ENCODE data around the gene IL10RB. TPM values are rescaled to one million over a fixed set of nuclear protein-coding genes. Genes with fewer than 3 reads are reported as not detected.

IL10RB gene
- total and polyA plus RNA-seq, 2 of the 4 experiments (the other 2 are of a cell fraction): 20.1 to 45.2 TPM

DNA sequence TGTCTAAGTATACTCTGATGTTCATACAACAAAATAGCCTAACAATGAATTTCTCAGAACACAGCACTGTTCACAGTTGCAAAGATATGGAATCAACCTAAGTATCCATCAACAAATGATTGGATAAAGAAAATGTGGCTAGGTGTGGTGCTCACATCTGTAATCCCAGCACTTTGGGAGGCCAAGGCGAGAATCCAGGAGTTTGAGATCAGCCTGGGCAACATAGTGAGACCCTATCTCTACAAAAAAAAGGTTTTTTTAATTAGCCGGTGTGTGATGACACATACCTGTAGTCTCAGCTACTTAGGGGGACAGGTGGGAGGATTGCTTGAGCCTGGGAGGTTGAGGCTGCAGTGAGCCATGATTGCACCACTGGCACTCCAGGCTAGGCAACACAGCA lies 25.8 kb upstream of the IL10RB start:
- Histone ChIP-seq H2BK120ac (ENCODE audit: low read depth, low read length) (no peak overlapping the region), H3K4me1 (ENCODE audit: control insufficient read depth, insufficient read depth, low read length) (peaks cover 4% of the 10 kb centered on the region), H2BK20ac (ENCODE audit: low read depth, low read length) (no peak overlapping the region), H3K4me2 (ENCODE audit: low read depth, low read length) (no peak overlapping the region), H2AK5ac (ENCODE audit: low read depth, low read length) (no peak overlapping the region), H3K4ac (ENCODE audit: low read depth, low read length) (no peak overlapping the region), H3K27ac (ENCODE audit: insufficient read depth, low read length) (no peak overlapping the region), H3K14ac (replicated peaks; ENCODE audit: low read depth, low read length) (no peak overlapping the region), H3K9me1 (ENCODE audit: insufficient read depth, low read length) (peaks cover 7% of the 10 kb centered on the region; the same call in 1 of the 2 replicates), H2BK15ac (ENCODE audit: low read depth, low read length) (no peak overlapping the region), H3K18ac (ENCODE audit: low read depth, low read length) (no peak overlapping the region), H2AK9ac (replicated peaks; ENCODE audit: low read depth, low read length, poor library complexity) (no peak overlapping the region), H4K8ac (ENCODE audit: low read depth in 2 of 2, low read length in 2 of 2) (no peak overlapping the region), H3K4me3 (ENCODE audit: insufficient read depth, low read depth, low read length) (no peak overlapping the region), H3K9me3 (ENCODE audit: control insufficient read depth, insufficient read depth, low read length) (no peaks in the 10 kb centered on the region), H3K23ac (ENCODE audit: low read depth, low read length) (no peak overlapping the region), H3K56ac (ENCODE audit: extremely low read depth, insufficient read depth, low read length) (no peak overlapping the region), H3K79me1 (ENCODE audit: low read depth in 1 of 2, low read length in 2 of 2) (peaks cover 15 to 23% of the 10 kb centered on the region in 2 experiments), H3K27me3 (ENCODE audit: control insufficient read depth, insufficient read depth, low read length) (no peaks in the 10 kb centered on the region), H4K91ac (ENCODE audit: insufficient read depth, low read depth, low read length) (no peak overlapping the region), H4K5ac (ENCODE audit: low read depth, low read length) (no peak overlapping the region), H4K20me1 (ENCODE audit: insufficient read depth, low read length) (peaks cover 10% of the 10 kb centered on the region; the same call in 1 of the 2 replicates), H2BK5ac (ENCODE audit: low read depth, low read length, poor library complexity, severe bottlenecking) (no peak overlapping the region), H2AFZ (replicated peaks; ENCODE audit: low read length, poor library complexity) (no peak overlapping the region), H3K9ac (ENCODE audit: low read depth, low read length) (no peak overlapping the region), H3K36me3 (ENCODE audit: control insufficient read depth, insufficient read depth, low read length) (peaks cover 7% of the 10 kb centered on the region)
- in situ Hi-C loops (cut with MboI; ENCODE audit: low sequenced_read_pairs) (no loop called here), dilution Hi-C loops (cut with HindIII; ENCODE audit: low sequenced_read_pairs, unreplicated experiment) (no loop called here), intact Hi-C loops (cut with micrococcal nuclease) (no loop called here)
- ChIA-PET CTCF (interaction anchor here (0.5 kb wide), 1 partner anchor 557 kb away, joined by 4 read pairs; no protein-coding TSS in a partner anchor), POLR2A (ENCODE audit: unreplicated experiment) (no interaction called here)
- TF ChIP-seq, protein P1, sequence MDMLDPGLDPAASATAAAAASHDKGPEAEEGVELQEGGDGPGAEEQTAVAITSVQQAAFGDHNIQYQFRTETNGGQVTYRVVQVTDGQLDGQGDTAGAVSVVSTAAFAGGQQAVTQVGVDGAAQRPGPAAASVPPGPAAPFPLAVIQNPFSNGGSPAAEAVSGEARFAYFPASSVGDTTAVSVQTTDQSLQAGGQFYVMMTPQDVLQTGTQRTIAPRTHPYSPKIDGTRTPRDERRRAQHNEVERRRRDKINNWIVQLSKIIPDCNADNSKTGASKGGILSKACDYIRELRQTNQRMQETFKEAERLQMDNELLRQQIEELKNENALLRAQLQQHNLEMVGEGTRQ (IDR thresholded peaks at IDR 0.05; ENCODE audit: low read depth, low read length): no peak
- no peak for TF ChIP-seq BHLHE40 (IDR thresholded peaks at IDR 0.05; ENCODE audit: low read depth, low read length)
- no peak for TF ChIP-seq CHD1 (IDR thresholded peaks at IDR 0.05; ENCODE audit: low read depth, low read length)
- TF ChIP-seq RAD21 (IDR thresholded peaks at IDR 0.05; ENCODE audit: low read length): no peak
- TF ChIP-seq SMC3 (IDR thresholded peaks at IDR 0.05; ENCODE audit: low read depth, low read length): no peak
- no peak for TF ChIP-seq MAFK (IDR thresholded peaks at IDR 0.05; ENCODE audit: low read depth, low read length)
- TF ChIP-seq, protein P2, sequence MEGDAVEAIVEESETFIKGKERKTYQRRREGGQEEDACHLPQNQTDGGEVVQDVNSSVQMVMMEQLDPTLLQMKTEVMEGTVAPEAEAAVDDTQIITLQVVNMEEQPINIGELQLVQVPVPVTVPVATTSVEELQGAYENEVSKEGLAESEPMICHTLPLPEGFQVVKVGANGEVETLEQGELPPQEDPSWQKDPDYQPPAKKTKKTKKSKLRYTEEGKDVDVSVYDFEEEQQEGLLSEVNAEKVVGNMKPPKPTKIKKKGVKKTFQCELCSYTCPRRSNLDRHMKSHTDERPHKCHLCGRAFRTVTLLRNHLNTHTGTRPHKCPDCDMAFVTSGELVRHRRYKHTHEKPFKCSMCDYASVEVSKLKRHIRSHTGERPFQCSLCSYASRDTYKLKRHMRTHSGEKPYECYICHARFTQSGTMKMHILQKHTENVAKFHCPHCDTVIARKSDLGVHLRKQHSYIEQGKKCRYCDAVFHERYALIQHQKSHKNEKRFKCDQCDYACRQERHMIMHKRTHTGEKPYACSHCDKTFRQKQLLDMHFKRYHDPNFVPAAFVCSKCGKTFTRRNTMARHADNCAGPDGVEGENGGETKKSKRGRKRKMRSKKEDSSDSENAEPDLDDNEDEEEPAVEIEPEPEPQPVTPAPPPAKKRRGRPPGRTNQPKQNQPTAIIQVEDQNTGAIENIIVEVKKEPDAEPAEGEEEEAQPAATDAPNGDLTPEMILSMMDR (conservative IDR thresholded peaks at IDR 0.05; ENCODE audit: low read depth, low read length): no peak
- TF ChIP-seq MAZ (IDR thresholded peaks at IDR 0.05; ENCODE audit: borderline replicate concordance, low read depth, low read length): no peak
- TF ChIP-seq, protein P3, sequence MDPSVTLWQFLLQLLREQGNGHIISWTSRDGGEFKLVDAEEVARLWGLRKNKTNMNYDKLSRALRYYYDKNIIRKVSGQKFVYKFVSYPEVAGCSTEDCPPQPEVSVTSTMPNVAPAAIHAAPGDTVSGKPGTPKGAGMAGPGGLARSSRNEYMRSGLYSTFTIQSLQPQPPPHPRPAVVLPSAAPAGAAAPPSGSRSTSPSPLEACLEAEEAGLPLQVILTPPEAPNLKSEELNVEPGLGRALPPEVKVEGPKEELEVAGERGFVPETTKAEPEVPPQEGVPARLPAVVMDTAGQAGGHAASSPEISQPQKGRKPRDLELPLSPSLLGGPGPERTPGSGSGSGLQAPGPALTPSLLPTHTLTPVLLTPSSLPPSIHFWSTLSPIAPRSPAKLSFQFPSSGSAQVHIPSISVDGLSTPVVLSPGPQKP (IDR thresholded peaks at IDR 0.05; ENCODE audit: borderline replicate concordance, low read depth, low read length): no peak
- TF ChIP-seq POLR2A (IDR thresholded peaks at IDR 0.05; ENCODE audit: low read depth, low read length): no peak
- TF ChIP-seq FOS (IDR thresholded peaks at IDR 0.05; ENCODE audit: low read depth, low read length): no peak
- no peak for TF ChIP-seq CEBPB (IDR thresholded peaks at IDR 0.05; ENCODE audit: low read depth, low read length)
- TF ChIP-seq MXI1 (IDR thresholded peaks at IDR 0.05; ENCODE audit: borderline replicate concordance, low read depth, low read length): no peak
- TF ChIP-seq NFE2L2 (IDR thresholded peaks at IDR 0.05; ENCODE audit: low read depth, low read length): no peak
- no peak for TF ChIP-seq RFX5 (IDR thresholded peaks at IDR 0.05; ENCODE audit: low read depth, low read length)
- no peak for TF ChIP-seq RCOR1 (IDR thresholded peaks at IDR 0.05; ENCODE audit: insufficient replicate concordance, low read length)
- no TSS peak for BruUV-seq (replicated peaks)
- ATAC-seq (ENCODE audit: low read depth): no peak
- no CpG with 5 or more reads among the region's 2 CpGs for WGBS, 2 experiments (ENCODE audit: extremely low coverage in 2 of 2, insufficient read length in 1 of 2)
- no peak for DNase-seq

All from IMR-90 (cell line).